Adrenal gland (tissue), 12 donors: ENCODE results near the gene CDK13. TPM values are rescaled to one million over a fixed set of nuclear protein-coding genes. Genes with fewer than 3 reads are reported as not detected.
A peak's percentile ranks its signal among the peaks of the same experiment; 100 is the strongest.

Source experiments
- DNase-seq, 7 donors: peaks; one replicate each; pipeline ENCODE4 v3.0.0-alpha.2; 2019 to 2020
- H3K27ac ChIP-seq, 5 donors: fragments of 200-600 bp; sonication (generic) in 4 of 5; 1 replicate in 3 of 5; 2 replicates in 2 of 5; pipeline versions ENCODE4 v1.5.1 to v1.8.0; 2016 to 2020; ENCODE audit warnings: mild to moderate bottlenecking in 1 of 5
- H3K27me3 ChIP-seq: fragments of 200-600 bp; 2 replicates; pipeline ENCODE4 v1.8.0; 2021
- H3K36me3 ChIP-seq, 2 donors: fragments of 200-600 bp; replicated peaks in 1 of 2; 1 replicate in 1 of 2; 2 replicates in 1 of 2; pipeline versions ENCODE4 v1.5.1 to v1.8.0; 2018 to 2022
- H3K4me1 ChIP-seq, 2 donors: fragments of 200-600 bp; replicated peaks in 1 of 2; 1 replicate in 1 of 2; 2 replicates in 1 of 2; pipeline versions ENCODE4 v1.5.1 to v1.8.0; 2018 to 2021
- H3K4me3 ChIP-seq, 4 donors: fragments of 200-600 bp; sonication (generic) in 3 of 4; one replicate each; pipeline ENCODE4 v1.5.1; 2016 to 2018
- H3K9me3 ChIP-seq, 3 donors: fragments of 200-600 bp; sonication (generic) in 1 of 3; replicated peaks in 1 of 3; 1 replicate in 2 of 3; 2 replicates in 1 of 3; pipeline versions ENCODE4 v1.5.1 to v1.8.0; 2016 to 2021
- POLR2A ChIP-seq, 2 donors: fragments of 450-650 bp; IDR thresholded peaks; one replicate each; pipeline ENCODE4 v1.6.1; 2017; ENCODE audit warnings: antibody characterized with exemption in 2 of 2, mild to moderate bottlenecking in 2 of 2, moderate library complexity in 1 of 2
- WGBS, 4 donors: extraction: QIAGEN DNeasy Blood & Tissue Kit in 2 of 4; methylation state at CpG; one replicate each; pipeline versions ENCODE4 v1.1.5 to v1.1.7; 2013 to 2017; 5-methylcytosine and 5-hydroxymethylcytosine counted together
- intact Hi-C, 2 donors: fragments of 100-400 bp; cut with DNase I; formaldehyde crosslinking; loops; one replicate each; pipeline versions ENCODE4 v1.14.1 to v1.15.0; 2022 to 2023
- polyA plus RNA-seq, 3 donors: library from polyadenylated mRNA; stranded (reverse); fragments of 200-250 nt in 2 of 3; fragments of 350-450 nt in 1 of 3; fragmentation: Illumina TruSeq in 1 of 3; extraction: RNeasy Lipid Tissue Mini Kit (QIAGEN cat#74804) in 1 of 3; gene quantifications; one replicate each; pipeline ENCODE4 v1.2.3, GENCODE V29; 2013 to 2014
- total RNA-seq, 9 donors: library from RNA; depleted of rRNA in 4 of 9; stranded (reverse); fragments of >200 nt in 4 of 9; fragments of 120-200 nt in 1 of 9; fragmentation: NEBNext Ultra II Directional in 1 of 9; extraction: Animal tissue kit (Norgen Biotek cat#: 25700) in 1 of 9; gene quantifications; one replicate each; pipeline versions ENCODE4 v1.1.0 to v1.2.4, GENCODE V29; 2013 to 2023
- TF ChIP-seq, protein P1 (sequence below), 6 experiments: fragments of 450-650 bp in 4 of 6; fragments of 200-600 bp in 2 of 6; sonication (generic) in 1 of 6; IDR thresholded peaks; 1 replicate in 5 of 6; 2 replicates in 1 of 6; pipeline versions ENCODE4 v1.5.1 to v1.8.0; 2016 to 2021; ENCODE audit warnings: antibody characterized with exemption in 6 of 6, mild to moderate bottlenecking in 2 of 6, moderate library complexity in 1 of 6
- donor health status: healthy with polysubstance abuse.
- donor health status: Bipolar disorder and iron deficiency.
- donor health status: DM: yes; HTN: yes; CAD: no.
- donor health status: DM: no; HTN: no; CAD: no.
- donor health status: DM: no; HTN: no; CAD: no.
- donor health status: DM: yes; HTN: yes; CAD: no.

The CDK13 gene
- total and polyA plus RNA-seq, 12 donors, result 21.2 to 77.7 (median 40.2) TPM

DNA sequence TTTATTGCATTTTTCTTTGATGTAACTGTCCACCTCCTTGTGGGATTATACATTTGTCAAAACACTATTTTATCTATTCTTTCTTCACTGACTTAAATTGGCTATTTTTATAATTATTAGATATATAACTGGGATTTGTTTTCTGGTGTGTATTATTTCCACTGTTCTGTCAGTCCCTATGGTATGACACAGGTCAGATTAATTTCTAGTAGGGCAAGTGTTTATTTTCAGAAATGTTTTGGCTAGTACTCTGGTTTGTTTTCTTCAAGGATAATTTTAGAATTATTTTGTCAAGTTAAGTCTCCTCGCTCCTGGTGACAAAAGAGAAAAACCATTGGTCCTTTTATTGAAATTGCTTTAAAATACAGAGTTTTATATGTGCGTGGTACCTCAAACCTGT lies 93.1 kb downstream of the CDK13 start:
- Histone ChIP-seq H3K27ac (no peak overlapping the region), H3K9me3 (no peaks in the 10 kb centered on the region), H3K36me3 (no peaks in the 10 kb centered on the region), H3K4me1 (no peaks in the 10 kb centered on the region), H3K4me3 (no peak overlapping the region), H3K27me3 (no peaks in the 10 kb centered on the region)
- no peak for TF ChIP-seq POLR2A (IDR thresholded peaks at IDR 0.05)
- TF ChIP-seq, protein P1, sequence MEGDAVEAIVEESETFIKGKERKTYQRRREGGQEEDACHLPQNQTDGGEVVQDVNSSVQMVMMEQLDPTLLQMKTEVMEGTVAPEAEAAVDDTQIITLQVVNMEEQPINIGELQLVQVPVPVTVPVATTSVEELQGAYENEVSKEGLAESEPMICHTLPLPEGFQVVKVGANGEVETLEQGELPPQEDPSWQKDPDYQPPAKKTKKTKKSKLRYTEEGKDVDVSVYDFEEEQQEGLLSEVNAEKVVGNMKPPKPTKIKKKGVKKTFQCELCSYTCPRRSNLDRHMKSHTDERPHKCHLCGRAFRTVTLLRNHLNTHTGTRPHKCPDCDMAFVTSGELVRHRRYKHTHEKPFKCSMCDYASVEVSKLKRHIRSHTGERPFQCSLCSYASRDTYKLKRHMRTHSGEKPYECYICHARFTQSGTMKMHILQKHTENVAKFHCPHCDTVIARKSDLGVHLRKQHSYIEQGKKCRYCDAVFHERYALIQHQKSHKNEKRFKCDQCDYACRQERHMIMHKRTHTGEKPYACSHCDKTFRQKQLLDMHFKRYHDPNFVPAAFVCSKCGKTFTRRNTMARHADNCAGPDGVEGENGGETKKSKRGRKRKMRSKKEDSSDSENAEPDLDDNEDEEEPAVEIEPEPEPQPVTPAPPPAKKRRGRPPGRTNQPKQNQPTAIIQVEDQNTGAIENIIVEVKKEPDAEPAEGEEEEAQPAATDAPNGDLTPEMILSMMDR (IDR thresholded peaks at IDR 0.05), result no peak
- intact Hi-C loops, result no loop called here
- 70 to 86% (median 76%) methylated on average over 2 of the region's 2 CpGs for WGBS, 4 donors
- DNase-seq, result no peak

DNA sequence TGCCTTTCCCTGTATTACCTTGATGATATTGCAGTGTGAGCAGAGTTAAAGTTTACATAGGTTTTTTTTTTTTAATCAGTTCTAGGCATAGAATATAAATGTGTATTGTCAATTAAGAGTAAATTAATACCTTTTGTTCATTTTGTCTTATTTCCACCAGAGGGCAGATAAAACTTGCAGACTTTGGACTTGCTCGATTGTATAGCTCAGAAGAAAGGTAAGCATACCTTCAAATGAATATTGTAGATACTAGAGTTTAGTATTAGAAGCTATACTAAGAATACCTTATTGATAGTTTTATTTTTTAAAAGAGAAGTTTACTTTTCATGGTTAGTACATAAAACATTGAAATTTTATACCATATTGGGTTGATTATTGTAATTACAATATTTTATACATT lies 97.6 kb downstream of the CDK13 start:
- no peak for DNase-seq
- Histone ChIP-seq H3K9me3 (no peaks in the 10 kb centered on the region), H3K36me3 (no peaks in the 10 kb centered on the region), H3K27ac (no peak overlapping the region), H3K4me3 (no peak overlapping the region), H3K4me1 (no peaks in the 10 kb centered on the region), H3K27me3 (no peaks in the 10 kb centered on the region)
- 83 to 91% (median 87%) methylated on average over 1 of the region's 1 CpG for WGBS, 4 donors
- TF ChIP-seq, protein P1 (IDR thresholded peaks at IDR 0.05), result peak in 2 of 6 experiments; percentile 6 to 11
- no peak for TF ChIP-seq POLR2A (IDR thresholded peaks at IDR 0.05)
- intact Hi-C loops, result no loop called here

DNA sequence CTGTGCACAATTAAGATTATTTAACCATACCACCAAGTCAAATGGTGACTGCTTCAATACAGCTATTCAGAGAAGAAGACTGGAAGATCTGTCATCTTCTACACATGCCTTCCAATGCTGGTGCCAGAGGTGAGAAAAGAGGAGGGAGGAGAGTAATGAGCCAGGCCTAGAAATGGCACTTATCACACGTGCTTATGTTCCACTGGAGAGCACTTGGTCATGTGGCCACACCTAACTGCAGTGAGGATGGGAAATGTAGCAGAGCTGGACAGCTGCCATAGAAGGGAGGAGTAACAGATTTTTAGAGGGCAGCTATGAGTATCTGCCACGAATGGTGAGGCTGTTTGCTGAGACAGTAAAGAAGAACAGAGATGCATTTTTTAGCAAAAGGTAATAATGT lies 107.2 kb downstream of the CDK13 start:
- 32 to 49% (median 46%) methylated on average over 2 of the region's 2 CpGs for WGBS, 4 donors
- no peaks in the 10 kb centered on the region for H3K9me3 ChIP-seq
- intact Hi-C loops, result no loop called here
- peak in 4 of 7 donors; percentile 17 to 46 (median 27) for DNase-seq
- TF ChIP-seq, protein P1 (IDR thresholded peaks at IDR 0.05), result no peak
- no peak for TF ChIP-seq POLR2A (IDR thresholded peaks at IDR 0.05)
- H3K4me3 ChIP-seq, result no peak overlapping the region
- no peaks in the 10 kb centered on the region for H3K36me3 ChIP-seq
- peaks cover 0 to 4% of the 10 kb centered on the region in 2 donors for H3K4me1 ChIP-seq
- no peak overlapping the region for H3K27ac ChIP-seq
- no peaks in the 10 kb centered on the region for H3K27me3 ChIP-seq

DNA sequence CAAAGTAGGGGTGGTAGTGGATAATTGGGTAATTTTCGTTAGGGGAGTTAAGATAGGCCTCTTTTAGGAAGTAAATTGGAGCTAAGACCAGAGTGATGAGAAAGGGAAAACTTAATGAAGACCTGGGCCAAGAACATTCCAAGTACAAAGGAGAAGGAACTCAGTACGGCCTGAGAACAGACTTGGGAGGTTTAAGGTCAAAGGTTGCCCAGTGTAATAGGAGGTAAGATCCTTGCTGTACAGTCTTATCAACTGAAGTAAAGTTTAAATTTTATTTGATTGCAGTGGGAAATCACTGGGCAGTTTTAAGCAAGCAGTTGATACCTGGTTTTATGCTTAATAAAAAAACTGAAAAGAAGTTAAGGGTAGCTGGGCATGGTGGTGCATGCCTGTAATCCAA lies 108.0 kb downstream of the CDK13 start:
- Histone ChIP-seq H3K4me3 (no peak overlapping the region), H3K9me3 (no peaks in the 10 kb centered on the region), H3K4me1 (peaks cover 0 to 4% of the 10 kb centered on the region in 2 donors), H3K27me3 (no peaks in the 10 kb centered on the region), H3K27ac (no peak overlapping the region), H3K36me3 (peaks cover 0 to 4% of the 10 kb centered on the region in 2 donors)
- TF ChIP-seq, protein P1 (IDR thresholded peaks at IDR 0.05), result no peak
- TF ChIP-seq POLR2A (IDR thresholded peaks at IDR 0.05), result no peak
- WGBS, 4 donors, result 26 to 86% (median 65%) methylated on average over 2 of the region's 2 CpGs
- intact Hi-C loops, result no loop called here
- DNase-seq, result no peak
